ENCODE results near the gene HOXB1. TPM values are rescaled to one million over a fixed set of nuclear protein-coding genes. Genes with fewer than 3 reads are reported as not detected.

Gene HOXB1
- polyA plus RNA-seq, 1 of the 3 experiments (the other 2 are of a cell fraction) = not detected

GRCh38 chr17:48567646-48568354 is 37.0 kb upstream of the HOXB1 start:
- Histone ChIP-seq H3K4me1 (ENCODE audit: control insufficient read depth in 1 of 2, insufficient read depth in 2 of 2, low read depth in 1 of 2, low read length in 1 of 2) (peaks cover 0 to under 1% of the 10 kb centered on the region in 2 experiments; a peak in 1 of 4 replicates), H3K4me3 (ENCODE audit: low read depth in 2 of 2, low read length in 1 of 2) (no peak overlapping the region), H2AFZ (ENCODE audit: low read depth) (no peak overlapping the region), H3K27me3 (ENCODE audit: insufficient read depth) (peaks cover 97% of the 10 kb centered on the region), H3K4me2 (no peak overlapping the region), H4K20me1 (ENCODE audit: insufficient read depth) (0 out of 2 replicates have a peak, but pooled peaks cover 6% of the 10 kb centered on the region), H3K9ac (no peak overlapping the region), H3K36me3 (replicated peaks in 1 of 2; ENCODE audit: control insufficient read depth in 1 of 2, insufficient read depth in 2 of 2, low read length in 1 of 2) (no peaks in the 10 kb centered on the region), H3K9me3 (no peaks in the 10 kb centered on the region), H3K79me2 (ENCODE audit: insufficient read depth) (no peaks in the 10 kb centered on the region), H3K9me2 (no peaks in the 10 kb centered on the region), H3K27ac (ENCODE audit: low read depth in 2 of 2, low read length in 1 of 2) (no peak overlapping the region), H3F3A (replicated peaks; ENCODE audit: insufficient read depth) (no peaks in the 10 kb centered on the region)
- WGBS (ENCODE audit: low lambda C conversion rate) = 19% methylated on average over 2 of the region's 2 CpGs
- CTCF ChIA-PET = interaction anchor here (1.1 to 1.5 kb wide), 4 partner anchors 12 to 75 kb away, joined by 3 to 4 read pairs (median 3); no protein-coding TSS in a partner anchor
- no peak for DNase-seq
- POLR2A ChIA-PET = no interaction called here
- no peak for TF ChIP-seq RXRA (IDR thresholded peaks at IDR 0.05; ENCODE audit: borderline replicate concordance, low read depth)

- H3K4me1 ChIP-seq (ENCODE audit: control insufficient read depth in 1 of 2, insufficient read depth in 2 of 2, low read depth in 1 of 2, low read length in 1 of 2) = peaks cover 0 to 2% of the 10 kb centered on the region in 2 experiments; a peak in 1 of 4 replicates
- peaks cover 97% of the 10 kb centered on the region for H3K27me3 ChIP-seq (ENCODE audit: insufficient read depth)
- no peak overlapping the region for H3K4me3 ChIP-seq (ENCODE audit: low read depth in 2 of 2, low read length in 1 of 2)
Measured at GRCh38 chr17:48567209-48567608, 36.4 kb upstream of the HOXB1 start.

More at GRCh38 chr17:48567209-48567608, 36.4 kb upstream of the HOXB1 start:
- CTCF ChIA-PET = no interaction called here
- no peaks in the 10 kb centered on the region for H3F3A ChIP-seq (replicated peaks; ENCODE audit: insufficient read depth)
- H3K36me3 ChIP-seq (replicated peaks in 1 of 2; ENCODE audit: control insufficient read depth in 1 of 2, insufficient read depth in 2 of 2, low read length in 1 of 2) = no peaks in the 10 kb centered on the region
- no peak overlapping the region for H3K9ac ChIP-seq
- H3K27ac ChIP-seq (ENCODE audit: low read depth in 2 of 2, low read length in 1 of 2) = no peak overlapping the region
- H3K4me2 ChIP-seq = no peak overlapping the region
- TF ChIP-seq RAD21 (IDR thresholded peaks at IDR 0.05; ENCODE audit: low read length) (no peak), SMC3 (IDR thresholded peaks at IDR 0.05; ENCODE audit: low read depth, low read length) (no peak), JUND (IDR thresholded peaks at IDR 0.05) (no peak), SIN3A (IDR thresholded peaks at IDR 0.05; ENCODE audit: borderline replicate concordance, low read depth, low read length) (no peak), CTCF (IDR thresholded peaks at IDR 0.05) (no peak), MXI1 (IDR thresholded peaks at IDR 0.05; ENCODE audit: low read depth, low read length) (no peak), USF2 (IDR thresholded peaks at IDR 0.05; ENCODE audit: borderline replicate concordance, low read depth, low read length) (no peak), RCOR1 (IDR thresholded peaks at IDR 0.05; ENCODE audit: low read length) (no peak), GATA2 (CRISPR knock-in tag; IDR thresholded peaks at IDR 0.05) (no peak), TAF1 (IDR thresholded peaks at IDR 0.05; ENCODE audit: borderline replicate concordance, low read depth, low read length) (no peak), FOXJ3 (CRISPR knock-in tag; IDR thresholded peaks at IDR 0.05) (no peak), RXRA (IDR thresholded peaks at IDR 0.05; ENCODE audit: borderline replicate concordance, low read depth) (no peak), FOXM1 (IDR thresholded peaks at IDR 0.05; ENCODE audit: low read depth) (no peak), ELF1 (IDR thresholded peaks at IDR 0.05) (no peak), EZH2phosphoT487 (IDR thresholded peaks at IDR 0.05; ENCODE audit: borderline replicate concordance, low read depth) (no peak), GABPA (IDR thresholded peaks at IDR 0.05; ENCODE audit: low read depth) (no peak), IRF3 (IDR thresholded peaks at IDR 0.05; ENCODE audit: low read depth, low read length) (no peak)
- POLR2A ChIA-PET = no interaction called here
- H3K9me2 ChIP-seq = no peaks in the 10 kb centered on the region
- 24% methylated on average over 6 of the region's 6 CpGs for WGBS (ENCODE audit: low lambda C conversion rate)
- 0 out of 2 replicates have a peak, but pooled peaks cover 6% of the 10 kb centered on the region for H4K20me1 ChIP-seq (ENCODE audit: insufficient read depth)
- H3K79me2 ChIP-seq (ENCODE audit: insufficient read depth) = no peaks in the 10 kb centered on the region
- H3K9me3 ChIP-seq = no peaks in the 10 kb centered on the region
- no peak overlapping the region for H2AFZ ChIP-seq (ENCODE audit: low read depth)
- no peak for DNase-seq

Data from SK-N-SH (cell line).